Measurements from ENCODE around the gene ARR3.

The ARR3 gene

DNA sequence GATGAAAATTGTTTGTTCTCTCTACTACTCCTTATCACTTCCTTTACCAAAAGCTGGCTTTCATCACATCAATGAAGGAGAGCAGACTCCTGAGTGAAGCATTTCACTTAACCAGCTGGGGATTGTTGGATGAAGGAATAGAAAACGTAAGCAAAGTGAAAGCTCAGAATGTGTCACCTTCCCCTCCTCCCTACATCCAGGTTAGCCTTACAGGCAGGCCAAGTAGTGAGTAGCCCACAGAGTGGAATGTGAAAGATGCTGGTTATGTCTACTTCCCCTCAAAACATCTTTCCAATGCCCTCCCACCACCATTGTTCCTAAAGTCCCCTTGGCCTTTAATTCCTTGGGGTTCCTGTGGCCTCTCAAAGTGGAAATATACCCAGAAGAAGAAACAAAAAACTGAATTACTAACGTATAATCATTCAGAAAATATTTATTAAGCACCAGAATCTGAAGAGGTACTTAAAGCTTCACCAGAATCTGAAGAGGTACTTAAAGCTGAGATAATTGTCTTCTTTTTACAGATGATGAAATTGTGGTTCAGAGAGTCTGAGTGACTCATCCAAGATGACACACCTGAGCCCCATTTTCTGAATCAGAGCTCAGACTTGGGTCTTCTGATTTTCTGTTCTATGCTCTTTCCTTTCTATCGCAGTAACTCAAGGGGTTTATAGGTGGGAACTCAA lies 14.6 kb upstream of the ARR3 start:
- Histone ChIP-seq H3K36me3 (ENCODE audit: control insufficient read depth in 1 of 2, insufficient read depth in 2 of 2, low read length in 2 of 2) (no peaks in the 10 kb centered on the region), H3K4me3 (ENCODE audit: low read depth, low read length) (no peak overlapping the region), H3K79me2 (ENCODE audit: control insufficient read depth, insufficient read depth, low read length, poor library complexity) (no peaks in the 10 kb centered on the region), H3K4me1 (ENCODE audit: control insufficient read depth in 1 of 2, insufficient read depth in 2 of 2, low read length in 2 of 2) (no peaks in the 10 kb centered on the region), H2AFZ (ENCODE audit: insufficient read depth, low read length, poor library complexity) (no peak overlapping the region), H3K27ac (ENCODE audit: low read depth, low read length) (no peak overlapping the region), H3K9me3 (ENCODE audit: insufficient read depth, low read depth, low read length) (no peaks in the 10 kb centered on the region), H3K18ac (ENCODE audit: low read length) (no peak overlapping the region), H2BK5ac (ENCODE audit: low read depth, low read length, poor library complexity) (no peak overlapping the region), H3K9ac (ENCODE audit: low read length) (no peak overlapping the region), H3K4ac (ENCODE audit: low read depth, low read length) (no peak overlapping the region), H3K27me3 (ENCODE audit: insufficient read depth, low read length) (no peaks in the 10 kb centered on the region), H2BK120ac (ENCODE audit: insufficient read depth, low read length, poor library complexity) (no peak overlapping the region), H2AK5ac (ENCODE audit: low read length) (no peak overlapping the region), H4K8ac (ENCODE audit: low read depth, low read length) (no peak overlapping the region), H4K12ac (ENCODE audit: low read depth, low read length) (no peak overlapping the region), H4K91ac (ENCODE audit: low read depth, low read length) (no peak overlapping the region), H3K23ac (ENCODE audit: low read length) (no peak overlapping the region), H2BK12ac (ENCODE audit: low read length) (no peak overlapping the region), H3K14ac (ENCODE audit: low read length) (no peak overlapping the region), H3K4me2 (ENCODE audit: low read length) (no peak overlapping the region), H3K79me1 (ENCODE audit: low read length) (no peaks in the 10 kb centered on the region)
- no CpG with 5 or more reads among the region's 3 CpGs for WGBS (ENCODE audit: extremely low coverage, insufficient coverage, insufficient read length)
- no peak for DNase-seq

DNA sequence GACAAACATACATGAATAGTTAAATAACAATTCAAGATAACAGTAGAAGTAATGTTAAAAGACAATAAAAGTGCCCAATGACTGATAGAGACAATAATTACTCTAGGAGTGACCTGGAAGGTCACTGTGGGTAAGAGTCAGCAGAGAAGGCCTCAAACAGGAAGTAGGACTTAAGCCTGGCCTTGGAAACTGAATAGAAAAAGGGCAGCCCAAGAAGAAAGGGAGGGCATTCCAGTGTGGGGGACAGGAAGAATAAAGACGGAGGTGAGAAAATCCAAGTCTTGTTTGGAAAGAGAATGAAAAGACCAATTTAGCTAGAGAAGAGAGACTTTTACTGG lies 14.1 kb upstream of the ARR3 start:
- H3K18ac ChIP-seq (ENCODE audit: low read length) = no peak overlapping the region
- H3K9ac ChIP-seq (ENCODE audit: low read length) = no peak overlapping the region
- no peak overlapping the region for H3K27ac ChIP-seq (ENCODE audit: low read depth, low read length)
- no peak overlapping the region for H2BK5ac ChIP-seq (ENCODE audit: low read depth, low read length, poor library complexity)
- no peak for DNase-seq
- H2BK120ac ChIP-seq (ENCODE audit: insufficient read depth, low read length, poor library complexity) = no peak overlapping the region
- H3K27me3 ChIP-seq (ENCODE audit: insufficient read depth, low read length) = no peaks in the 10 kb centered on the region
- no peak overlapping the region for H2AFZ ChIP-seq (ENCODE audit: insufficient read depth, low read length, poor library complexity)
- no peak overlapping the region for H3K14ac ChIP-seq (ENCODE audit: low read length)
- no peak overlapping the region for H4K91ac ChIP-seq (ENCODE audit: low read depth, low read length)
- no peak overlapping the region for H3K4me2 ChIP-seq (ENCODE audit: low read length)
- no peaks in the 10 kb centered on the region for H3K79me1 ChIP-seq (ENCODE audit: low read length)
- no peak overlapping the region for H3K23ac ChIP-seq (ENCODE audit: low read length)
- no peak overlapping the region for H2AK5ac ChIP-seq (ENCODE audit: low read length)
- H3K4ac ChIP-seq (ENCODE audit: low read depth, low read length) = no peak overlapping the region
- H3K36me3 ChIP-seq (ENCODE audit: control insufficient read depth in 1 of 2, insufficient read depth in 2 of 2, low read length in 2 of 2) = no peaks in the 10 kb centered on the region
- no peak overlapping the region for H3K4me3 ChIP-seq (ENCODE audit: low read depth, low read length)
- no peaks in the 10 kb centered on the region for H3K9me3 ChIP-seq (ENCODE audit: insufficient read depth, low read depth, low read length)
- no peaks in the 10 kb centered on the region for H3K79me2 ChIP-seq (ENCODE audit: control insufficient read depth, insufficient read depth, low read length, poor library complexity)
- no peak overlapping the region for H2BK12ac ChIP-seq (ENCODE audit: low read length)
- H3K4me1 ChIP-seq (ENCODE audit: control insufficient read depth in 1 of 2, insufficient read depth in 2 of 2, low read length in 2 of 2) = no peaks in the 10 kb centered on the region
- no peak overlapping the region for H4K8ac ChIP-seq (ENCODE audit: low read depth, low read length)
- no CpG with 5 or more reads among the region's 1 CpG for WGBS (ENCODE audit: extremely low coverage, insufficient coverage, insufficient read length)
- H4K12ac ChIP-seq (ENCODE audit: low read depth, low read length) = no peak overlapping the region

DNA sequence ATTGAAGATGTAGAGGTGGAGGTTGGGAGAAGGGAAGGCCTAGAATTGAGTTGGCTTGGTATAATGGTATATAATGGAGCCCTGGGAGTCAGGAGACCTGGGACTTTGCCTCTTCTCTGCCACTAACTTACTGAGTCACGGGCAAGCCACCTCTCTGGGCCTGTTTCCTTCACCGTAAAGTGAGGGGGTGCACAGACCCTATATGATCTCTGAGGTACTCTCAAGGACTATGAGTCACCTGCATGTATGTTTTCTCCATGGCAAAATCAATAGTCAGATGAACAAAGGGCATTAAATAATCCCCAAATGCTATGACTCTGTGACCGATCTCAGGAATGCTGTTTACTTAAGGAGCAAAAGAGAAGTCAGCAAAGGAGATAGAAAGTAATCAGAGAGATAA lies 13.2 kb upstream of the ARR3 start:
- H4K8ac ChIP-seq (ENCODE audit: low read depth, low read length) = no peak overlapping the region
- no peak overlapping the region for H4K91ac ChIP-seq (ENCODE audit: low read depth, low read length)
- no peak overlapping the region for H2BK120ac ChIP-seq (ENCODE audit: insufficient read depth, low read length, poor library complexity)
- no peak overlapping the region for H3K27ac ChIP-seq (ENCODE audit: low read depth, low read length)
- no peaks in the 10 kb centered on the region for H3K9me3 ChIP-seq (ENCODE audit: insufficient read depth, low read depth, low read length)
- H3K79me1 ChIP-seq (ENCODE audit: low read length) = no peaks in the 10 kb centered on the region
- H2AFZ ChIP-seq (ENCODE audit: insufficient read depth, low read length, poor library complexity) = no peak overlapping the region
- H2BK5ac ChIP-seq (ENCODE audit: low read depth, low read length, poor library complexity) = no peak overlapping the region
- no peaks in the 10 kb centered on the region for H3K36me3 ChIP-seq (ENCODE audit: control insufficient read depth in 1 of 2, insufficient read depth in 2 of 2, low read length in 2 of 2)
- no peaks in the 10 kb centered on the region for H3K4me1 ChIP-seq (ENCODE audit: control insufficient read depth in 1 of 2, insufficient read depth in 2 of 2, low read length in 2 of 2)
- no peaks in the 10 kb centered on the region for H3K79me2 ChIP-seq (ENCODE audit: control insufficient read depth, insufficient read depth, low read length, poor library complexity)
- H2BK12ac ChIP-seq (ENCODE audit: low read length) = no peak overlapping the region
- no peak overlapping the region for H2AK5ac ChIP-seq (ENCODE audit: low read length)
- no peak overlapping the region for H3K14ac ChIP-seq (ENCODE audit: low read length)
- H3K27me3 ChIP-seq (ENCODE audit: insufficient read depth, low read length) = no peaks in the 10 kb centered on the region
- no peak overlapping the region for H3K4me2 ChIP-seq (ENCODE audit: low read length)
- no peak for DNase-seq
- H3K4me3 ChIP-seq (ENCODE audit: low read depth, low read length) = no peak overlapping the region
- H3K9ac ChIP-seq (ENCODE audit: low read length) = no peak overlapping the region
- no peak overlapping the region for H4K12ac ChIP-seq (ENCODE audit: low read depth, low read length)
- WGBS (ENCODE audit: extremely low coverage, insufficient coverage, insufficient read length) = no CpG with 5 or more reads among the region's 3 CpGs
- no peak overlapping the region for H3K18ac ChIP-seq (ENCODE audit: low read length)
- no peak overlapping the region for H3K23ac ChIP-seq (ENCODE audit: low read length)
- H3K4ac ChIP-seq (ENCODE audit: low read depth, low read length) = no peak overlapping the region

DNA sequence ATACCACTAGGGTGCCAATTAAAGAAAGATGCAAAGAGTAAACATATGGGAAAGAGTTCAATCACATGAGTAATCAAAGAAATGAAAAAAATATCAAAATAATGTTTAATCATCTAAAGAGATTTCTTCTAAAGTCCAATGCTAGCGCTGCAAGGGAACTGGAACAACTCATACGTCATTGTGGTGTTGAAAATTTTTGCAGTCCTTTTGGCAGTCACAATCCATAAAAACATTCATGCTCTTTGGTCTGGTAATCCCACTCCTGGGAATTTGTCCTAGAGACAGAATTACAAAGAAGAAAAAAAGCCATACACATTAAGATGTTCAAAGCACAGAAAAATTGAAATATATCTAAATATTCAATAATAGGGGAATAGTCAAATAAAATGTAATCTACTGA lies 12.7 kb upstream of the ARR3 start:
- no peak overlapping the region for H3K4ac ChIP-seq (ENCODE audit: low read depth, low read length)
- H3K4me3 ChIP-seq (ENCODE audit: low read depth, low read length) = no peak overlapping the region
- no peak overlapping the region for H3K14ac ChIP-seq (ENCODE audit: low read length)
- no peak overlapping the region for H2BK12ac ChIP-seq (ENCODE audit: low read length)
- no CpG with 5 or more reads among the region's 2 CpGs for WGBS (ENCODE audit: extremely low coverage, insufficient coverage, insufficient read length)
- no peaks in the 10 kb centered on the region for H3K27me3 ChIP-seq (ENCODE audit: insufficient read depth, low read length)
- no peak overlapping the region for H2BK5ac ChIP-seq (ENCODE audit: low read depth, low read length, poor library complexity)
- no peaks in the 10 kb centered on the region for H3K36me3 ChIP-seq (ENCODE audit: control insufficient read depth in 1 of 2, insufficient read depth in 2 of 2, low read length in 2 of 2)
- no peak overlapping the region for H3K23ac ChIP-seq (ENCODE audit: low read length)
- H4K12ac ChIP-seq (ENCODE audit: low read depth, low read length) = no peak overlapping the region
- H3K4me1 ChIP-seq (ENCODE audit: control insufficient read depth in 1 of 2, insufficient read depth in 2 of 2, low read length in 2 of 2) = no peaks in the 10 kb centered on the region
- H3K79me1 ChIP-seq (ENCODE audit: low read length) = no peaks in the 10 kb centered on the region
- no peak overlapping the region for H3K27ac ChIP-seq (ENCODE audit: low read depth, low read length)
- no peaks in the 10 kb centered on the region for H3K79me2 ChIP-seq (ENCODE audit: control insufficient read depth, insufficient read depth, low read length, poor library complexity)
- H3K9ac ChIP-seq (ENCODE audit: low read length) = no peak overlapping the region
- no peak overlapping the region for H2AFZ ChIP-seq (ENCODE audit: insufficient read depth, low read length, poor library complexity)
- no peak overlapping the region for H3K18ac ChIP-seq (ENCODE audit: low read length)
- H3K4me2 ChIP-seq (ENCODE audit: low read length) = no peak overlapping the region
- no peak for DNase-seq
- no peak overlapping the region for H2AK5ac ChIP-seq (ENCODE audit: low read length)
- H3K9me3 ChIP-seq (ENCODE audit: insufficient read depth, low read depth, low read length) = no peaks in the 10 kb centered on the region
- no peak overlapping the region for H4K8ac ChIP-seq (ENCODE audit: low read depth, low read length)
- no peak overlapping the region for H2BK120ac ChIP-seq (ENCODE audit: insufficient read depth, low read length, poor library complexity)
- H4K91ac ChIP-seq (ENCODE audit: low read depth, low read length) = no peak overlapping the region
